PFSK-1 (cell line): ENCODE measurements around the gene MPDU1. TPM values are rescaled to one million over a fixed set of nuclear protein-coding genes. Genes with fewer than 3 reads are reported as not detected.

ENCODE experiments used
- FOXP2 ChIP-seq: optimal IDR thresholded peaks from 2 replicates; pipeline ENCODE3; 2011; ENCODE audit warnings: borderline replicate concordance, control low read depth, inconsistent platforms; ENCODE audit not compliant: insufficient read depth; ENCODE audit errors: extremely low read length, extremely low read depth
- POLR2AphosphoS5 ChIP-seq: IDR thresholded peaks from 2 replicates; pipeline ENCODE4 v1.6.1; 2012; ENCODE audit warnings: low read depth, mild to moderate bottlenecking, control low read depth, low read length, moderate library complexity
- REST ChIP-seq, 2 experiments: IDR thresholded peaks; 2 replicates each; pipeline versions ENCODE4 v1.6.1 to v1.8.0; 2011 to 2012; ENCODE audit warnings: low read depth in 2 of 2, low read length in 2 of 2, control low read depth in 1 of 2, inconsistent platforms in 1 of 2, mild to moderate bottlenecking in 1 of 2, moderate library complexity in 1 of 2; ENCODE audit not compliant: insufficient read depth in 1 of 2
- SIN3A ChIP-seq: IDR thresholded peaks from 2 replicates; pipeline ENCODE4 v1.6.1; 2012; ENCODE audit warnings: mild to moderate bottlenecking, low read length, moderate library complexity, borderline replicate concordance; ENCODE audit not compliant: insufficient read depth
- TAF1 ChIP-seq: IDR thresholded peaks from 2 replicates; pipeline ENCODE4 v1.6.1; 2012; ENCODE audit warnings: low read length, control low read depth, borderline replicate concordance; ENCODE audit not compliant: insufficient read depth
- polyA plus RNA-seq: library from polyadenylated mRNA; unstranded; fragments of >200 nt; gene quantifications from one replicate; pipeline ENCODE4 v1.2.1, GENCODE V29; 2012; ENCODE audit warnings: low read depth, missing spikeins; ENCODE audit not compliant: insufficient read length

The MPDU1 gene
- polyA plus RNA-seq, result 111 TPM

- peak; percentile 98 for TF ChIP-seq TAF1
- peak; percentile 91 for TF ChIP-seq POLR2AphosphoS5
- peak in 1 of 2 experiments; percentile 64; a peak in 2 of 4 replicates for TF ChIP-seq REST (IDR thresholded peaks at IDR 0.05; ENCODE audit: insufficient read depth in 1 of 2, low read depth in 2 of 2, low read length in 2 of 2)
- TF ChIP-seq FOXP2, result no peak
- TF ChIP-seq SIN3A, result no peak
Measured at GRCh38 chr17:7583253-7584109, at the start of gene MPDU1. Gene MPDU1, plus strand, starts transcription at chr17:7583852. Its CDS starts 11 bp downstream, at chr17:7583863.

- TF ChIP-seq SIN3A (no peak), REST (IDR thresholded peaks at IDR 0.05; ENCODE audit: insufficient read depth in 1 of 2, low read depth in 2 of 2, low read length in 2 of 2) (no peak), FOXP2 (no peak), POLR2AphosphoS5 (no peak), TAF1 (no peak)
Measured at GRCh38 chr17:7538050-7538449, 45.6 kb upstream of the MPDU1 start.

GRCh38 chr17:7538891-7539545 lies 44.6 kb upstream of the MPDU1 start:
- TF ChIP-seq TAF1, result no peak
- no peak for TF ChIP-seq FOXP2
- TF ChIP-seq POLR2AphosphoS5, result no peak
- TF ChIP-seq SIN3A, result no peak
- no peak for TF ChIP-seq REST (IDR thresholded peaks at IDR 0.05; ENCODE audit: insufficient read depth in 1 of 2, low read depth in 2 of 2, low read length in 2 of 2)

GRCh38 chr17:7541074-7541621 lies 42.5 kb upstream of the MPDU1 start:
- TF ChIP-seq TAF1 (no peak), FOXP2 (no peak), POLR2AphosphoS5 (no peak), REST (IDR thresholded peaks at IDR 0.05; ENCODE audit: insufficient read depth in 1 of 2, low read depth in 2 of 2, low read length in 2 of 2) (no peak), SIN3A (no peak)
